ENCODE data around the gene PHIP.

The PHIP gene

DNA sequence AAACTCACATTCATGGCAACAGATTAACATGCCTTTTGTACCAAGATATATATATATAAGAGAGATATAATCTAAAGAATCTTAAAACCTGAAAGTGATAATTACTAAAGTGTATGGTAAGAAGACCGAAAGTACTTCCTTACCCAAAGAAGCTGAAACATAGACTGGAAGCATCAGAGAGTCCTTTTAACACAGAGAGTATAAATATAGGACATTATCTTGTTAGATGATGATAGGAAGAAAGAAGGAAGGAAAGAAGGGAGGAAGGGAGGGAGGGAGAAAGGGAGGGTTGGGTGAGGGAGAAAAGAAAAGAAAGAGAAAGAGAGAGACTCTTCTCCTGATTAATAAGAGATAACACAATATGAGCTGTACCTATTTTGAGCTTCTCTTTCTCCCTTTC is 68.2 kb downstream of the PHIP start:
- no peak for DNase-seq (ENCODE audit: low read depth in 2 of 2)

DNA sequence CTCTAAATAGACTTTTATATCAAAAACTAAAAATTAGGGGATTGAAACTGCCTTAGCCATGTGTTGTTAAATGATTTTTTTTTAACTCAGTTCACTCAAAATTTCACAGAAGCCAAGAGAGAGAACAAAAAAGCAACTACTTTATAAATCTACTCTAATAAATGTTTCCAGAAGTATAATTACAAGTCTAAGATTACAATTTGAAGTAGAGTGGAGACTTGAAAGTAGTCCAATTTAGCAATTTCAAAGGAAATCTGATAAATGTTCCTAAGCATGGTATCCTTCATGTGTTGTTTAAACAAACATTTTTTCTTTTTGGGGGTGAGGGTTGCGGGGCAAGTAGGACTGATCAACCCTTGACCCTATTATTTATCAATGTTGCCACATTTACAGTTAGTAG is 72.6 kb downstream of the PHIP start:
- DNase-seq (ENCODE audit: low read depth in 2 of 2), result no peak

DNA sequence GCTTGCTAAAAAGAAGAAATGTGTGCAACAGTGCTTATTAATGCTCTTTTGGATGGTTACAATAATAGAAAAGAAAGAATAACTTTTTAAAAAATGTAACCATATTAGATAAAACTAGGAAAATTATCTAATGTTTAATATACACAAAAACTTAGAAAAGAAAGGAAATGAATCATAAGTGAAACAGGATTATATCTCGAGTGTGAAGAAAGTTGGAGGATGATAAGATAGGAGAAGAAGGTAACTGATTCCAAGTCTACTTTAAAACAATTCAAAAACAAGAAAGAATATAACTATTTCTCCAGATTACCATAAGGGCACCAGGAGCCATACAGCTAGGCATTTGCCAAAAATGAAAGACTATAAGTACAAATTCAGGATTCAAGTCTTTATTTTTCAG is 73.0 kb downstream of the PHIP start:
- DNase-seq (ENCODE audit: low read depth in 2 of 2), result no peak

DNA sequence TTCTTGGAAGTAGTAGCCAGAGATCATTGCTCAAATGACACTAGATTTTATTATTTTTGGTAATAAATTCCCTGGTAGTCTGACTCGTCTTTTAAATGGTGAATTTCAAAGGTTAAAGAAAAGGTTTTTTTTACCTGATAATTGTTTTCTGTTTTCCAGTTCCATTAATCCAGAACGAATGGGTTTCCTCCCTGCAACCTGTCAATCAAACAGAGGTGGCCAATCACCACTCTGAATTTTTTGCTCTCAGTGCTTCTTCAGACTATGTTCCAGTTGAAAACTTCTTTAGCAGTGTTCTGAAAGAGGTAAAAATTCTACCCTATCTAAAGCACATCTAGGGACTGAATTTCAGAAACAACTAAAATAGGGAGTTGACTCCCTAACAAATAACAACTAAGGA is 73.8 kb downstream of the PHIP start:
- no peak for DNase-seq (ENCODE audit: low read depth in 2 of 2)

DNA sequence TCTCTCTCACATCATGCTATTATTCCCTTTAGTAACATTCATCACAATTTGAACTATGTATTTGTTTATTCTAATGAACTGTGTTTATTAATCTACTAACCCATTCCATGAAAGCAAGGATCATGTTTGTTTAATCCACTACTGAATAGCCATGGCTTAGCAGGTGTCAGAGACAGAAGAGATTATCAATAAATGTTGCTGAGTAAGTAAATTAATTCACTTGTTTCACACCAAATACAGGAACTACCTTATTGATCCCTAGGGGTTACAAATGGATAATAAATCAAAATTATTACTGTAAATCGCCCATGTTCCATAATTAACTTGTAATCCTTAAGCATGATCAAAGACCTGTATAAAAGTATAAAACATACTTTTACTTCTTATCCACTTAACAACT is 76.6 kb downstream of the PHIP start:
- no peak for DNase-seq (ENCODE audit: low read depth in 2 of 2)

DNA sequence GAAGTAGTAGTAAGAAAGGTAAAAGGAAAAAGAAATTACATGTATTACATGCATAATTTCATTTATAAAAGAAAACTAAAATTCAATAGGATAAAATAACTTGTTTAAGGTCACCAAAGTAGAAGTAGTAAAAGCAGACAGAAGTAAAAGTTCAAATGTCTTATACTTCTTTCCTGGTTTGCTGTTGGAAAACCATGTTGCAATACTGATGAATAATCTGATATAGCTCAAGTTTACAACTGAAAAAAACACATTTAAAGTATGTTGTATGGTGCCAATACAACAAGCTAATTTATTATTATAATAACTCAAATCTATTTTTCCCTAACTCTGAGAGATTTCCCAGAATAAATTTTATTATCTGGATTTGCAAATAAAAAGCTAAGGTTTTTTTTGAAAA is 78.3 kb downstream of the PHIP start:
- no peak for DNase-seq (ENCODE audit: low read depth in 2 of 2)

DNA sequence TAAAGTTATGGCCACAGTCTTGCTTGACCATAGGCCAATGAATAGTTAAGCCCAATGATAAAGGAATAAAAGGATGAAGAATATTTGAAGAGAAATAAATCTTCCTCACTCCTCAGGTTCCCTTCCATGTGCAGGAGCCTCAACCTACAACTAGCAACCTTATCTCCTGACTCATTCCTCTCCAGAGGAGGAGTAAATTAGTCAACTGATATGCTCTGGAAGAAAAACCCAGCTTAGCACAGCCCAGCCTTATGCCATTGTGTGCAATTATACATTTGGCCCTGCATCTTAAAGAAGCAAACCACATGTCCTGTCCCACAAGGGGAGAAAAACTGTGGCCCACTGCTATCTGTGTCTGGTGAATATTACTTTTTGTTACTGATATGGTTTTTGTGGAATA is 82.1 kb downstream of the PHIP start:
- no peak for DNase-seq (ENCODE audit: low read depth in 2 of 2)

DNA sequence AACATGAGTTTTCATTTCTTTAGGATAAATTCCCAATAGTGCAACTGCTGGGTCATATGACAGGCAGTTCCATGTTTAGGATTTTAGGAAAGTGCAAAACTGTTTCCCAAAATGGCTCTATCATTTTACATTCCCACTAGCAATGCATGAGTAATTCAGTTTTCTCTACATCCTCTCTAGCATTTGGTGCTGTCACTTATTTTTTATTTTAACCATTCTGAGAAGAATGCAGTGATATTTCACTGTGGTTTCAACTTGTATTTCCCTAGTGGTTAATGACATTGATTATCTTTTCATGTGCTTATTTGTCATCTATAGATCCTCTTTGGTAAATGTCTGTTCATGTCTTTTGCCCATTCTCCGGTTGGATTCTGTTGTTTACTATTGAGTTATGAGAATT is 82.7 kb downstream of the PHIP start:
- DNase-seq (ENCODE audit: low read depth in 2 of 2), result no peak

DNA sequence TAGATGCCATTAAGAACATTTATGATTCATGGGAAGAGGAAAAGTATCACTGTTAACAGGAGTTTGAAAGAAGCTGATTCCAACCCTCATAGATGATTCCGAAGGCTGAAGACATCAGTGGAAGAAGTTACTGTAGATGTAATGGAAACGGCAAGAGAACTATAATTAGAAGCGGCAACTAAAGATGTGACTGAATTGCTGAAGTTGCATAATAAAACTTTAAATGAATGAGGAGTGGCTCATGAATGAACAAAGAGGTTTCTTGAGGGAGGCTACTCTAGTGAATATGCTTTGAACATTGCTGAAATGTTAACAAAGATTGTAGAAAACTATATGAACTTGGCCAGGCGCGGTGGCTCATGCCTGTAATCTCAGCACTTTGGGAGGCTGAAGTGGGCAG is 84.1 kb downstream of the PHIP start:
- DNase-seq (ENCODE audit: low read depth in 2 of 2), result no peak

DNA sequence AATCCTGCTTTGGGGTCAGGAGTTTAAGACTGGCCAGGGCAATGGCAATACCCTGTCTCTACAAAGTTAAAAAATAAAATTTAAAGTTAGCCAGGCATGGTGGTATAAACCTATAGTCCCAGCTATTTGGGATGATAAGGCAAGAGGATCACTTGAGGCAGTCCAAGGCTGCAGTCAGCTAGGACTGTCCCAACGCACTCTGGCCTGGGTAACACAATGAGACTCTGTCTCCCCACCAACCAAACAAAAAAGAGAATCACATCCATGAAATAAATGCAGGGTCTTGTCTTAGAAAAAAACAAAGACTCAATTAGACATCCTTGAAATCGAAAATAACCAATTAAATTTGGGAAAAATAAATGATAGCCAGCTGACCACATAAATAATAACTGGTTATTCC is 88.9 kb downstream of the PHIP start:
- DNase-seq (ENCODE audit: low read depth in 2 of 2), result no peak

DNA sequence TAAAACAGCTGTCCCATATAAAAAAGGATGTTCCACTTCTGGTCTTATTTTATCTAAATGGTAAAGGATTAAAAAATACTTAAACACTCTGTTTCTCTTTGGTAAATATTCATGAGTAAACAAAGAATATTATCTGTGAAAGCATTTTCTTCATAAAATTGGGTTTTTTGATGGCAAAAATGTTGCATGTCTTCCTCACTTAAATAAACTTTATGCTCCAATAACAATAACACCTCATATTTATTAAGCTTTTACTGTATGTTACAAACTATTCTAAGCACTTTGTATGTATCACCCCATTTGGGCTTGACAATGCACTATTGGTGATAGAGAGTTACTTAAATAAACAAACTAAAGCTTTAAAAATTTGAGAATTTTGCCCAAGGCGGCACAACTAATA is 91.9 kb downstream of the PHIP start:
- DNase-seq (ENCODE audit: low read depth in 2 of 2), result no peak

DNA sequence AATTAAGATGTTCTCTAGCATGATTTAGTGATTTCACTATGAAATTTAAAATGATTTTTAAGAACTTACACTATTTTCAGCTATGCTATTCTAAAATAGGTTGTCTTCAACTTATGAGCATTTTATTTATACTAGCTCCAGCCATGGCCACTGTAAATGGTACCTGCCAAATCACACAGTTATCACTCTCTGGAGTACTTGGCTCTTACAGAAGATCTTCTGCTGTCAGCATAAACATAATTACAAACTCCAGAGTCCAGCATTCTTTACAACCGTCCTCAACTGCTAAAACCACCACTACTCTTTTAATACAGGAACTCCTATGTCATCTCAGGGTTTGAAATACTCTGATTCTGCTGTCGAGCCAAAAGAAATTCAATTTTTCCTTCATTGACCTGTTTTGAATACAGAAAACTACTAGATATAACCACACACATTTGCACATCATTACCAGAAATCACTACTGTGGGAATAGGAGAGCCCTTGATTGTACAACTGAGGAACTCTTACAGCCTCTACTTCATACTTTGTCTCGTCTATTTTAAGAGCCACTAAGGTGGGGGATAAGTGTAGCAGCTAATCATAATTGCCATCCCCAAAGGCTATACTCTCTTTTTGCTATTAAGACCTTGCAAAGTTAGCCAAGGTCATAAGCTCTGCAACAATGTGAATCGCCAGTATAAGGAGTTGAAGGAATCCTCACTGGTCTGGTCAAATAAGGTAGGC is 93.7 kb downstream of the PHIP start:
- no peak for DNase-seq (ENCODE audit: low read depth in 2 of 2)

DNA sequence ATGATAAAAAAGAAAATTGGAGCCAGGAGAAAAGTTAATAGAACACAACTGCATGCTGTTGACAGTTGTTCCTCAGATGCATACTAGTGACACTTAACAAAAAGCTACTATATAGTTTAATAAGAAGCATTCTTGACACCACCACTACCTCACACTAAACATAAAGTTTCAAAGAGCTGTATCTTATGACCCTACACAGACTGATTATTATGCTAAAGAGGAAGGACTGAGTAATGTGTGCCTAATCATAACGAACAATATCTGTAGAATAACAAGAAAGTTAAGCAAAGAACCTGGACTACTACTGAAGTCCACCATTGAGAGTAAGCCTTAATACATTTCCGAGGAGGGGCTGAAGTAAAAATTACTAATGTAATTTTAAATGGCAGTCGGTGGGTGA is 110.9 kb downstream of the PHIP start:
- no peak for DNase-seq (ENCODE audit: low read depth in 2 of 2)

DNA sequence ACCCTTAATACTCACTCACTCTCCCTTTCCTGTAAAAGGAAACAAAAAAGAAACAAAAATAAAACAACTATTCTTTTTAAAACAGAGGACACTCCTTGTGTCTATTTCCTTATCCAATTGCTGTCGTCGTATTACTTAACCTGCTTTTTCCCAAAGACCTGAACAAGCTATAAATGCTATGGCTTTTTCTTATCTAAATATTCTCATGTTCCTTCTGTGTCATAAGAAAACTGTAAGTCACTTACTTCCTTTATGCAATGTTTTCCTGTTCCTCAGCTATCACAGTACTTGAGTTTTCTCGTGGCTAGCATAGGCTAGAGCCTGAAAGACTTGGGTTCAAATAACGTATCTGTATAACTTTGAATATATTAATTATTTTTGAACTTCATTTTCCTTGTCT is 111.5 kb downstream of the PHIP start:
- no peak for DNase-seq (ENCODE audit: low read depth in 2 of 2)

DNA sequence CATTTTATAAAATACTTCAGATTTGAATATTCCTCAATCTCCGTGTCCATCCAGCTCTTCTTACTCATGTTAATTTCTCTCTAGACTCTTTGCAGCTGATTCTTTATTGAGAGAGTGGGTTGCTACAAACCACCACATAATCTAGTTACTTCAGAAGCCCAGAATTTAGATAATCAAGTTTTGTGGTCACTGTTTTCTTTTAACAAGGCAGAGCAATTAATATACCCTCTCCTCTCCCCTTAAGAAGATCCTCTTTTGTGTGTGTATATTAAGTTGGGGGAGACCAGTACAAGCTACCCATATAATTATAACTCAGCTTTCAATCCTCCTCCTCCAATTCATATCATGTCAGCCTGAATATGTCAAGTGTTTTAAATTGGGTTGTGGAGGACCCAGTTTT is 115.6 kb downstream of the PHIP start:
- no peak for DNase-seq (ENCODE audit: low read depth in 2 of 2)

DNA sequence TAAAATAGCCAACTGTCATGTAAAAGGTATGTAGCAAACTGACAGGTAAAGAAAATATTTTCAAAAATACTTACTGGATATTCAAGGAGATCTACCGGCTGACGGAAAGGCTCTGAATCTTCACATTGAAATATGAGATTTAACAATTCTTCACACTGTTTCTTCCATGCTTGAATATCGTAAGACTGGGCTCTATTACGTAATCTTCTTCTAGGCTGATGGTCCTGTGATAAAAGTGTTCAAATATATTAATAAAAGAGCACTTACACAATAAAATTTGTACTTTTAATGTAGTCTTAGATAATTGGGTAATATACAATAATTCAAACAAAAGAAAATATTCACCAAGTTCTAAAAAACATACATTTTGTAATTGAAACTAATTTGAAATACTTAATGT is 123.3 kb downstream of the PHIP start:
- DNase-seq (ENCODE audit: low read depth in 2 of 2), result no peak

DNA sequence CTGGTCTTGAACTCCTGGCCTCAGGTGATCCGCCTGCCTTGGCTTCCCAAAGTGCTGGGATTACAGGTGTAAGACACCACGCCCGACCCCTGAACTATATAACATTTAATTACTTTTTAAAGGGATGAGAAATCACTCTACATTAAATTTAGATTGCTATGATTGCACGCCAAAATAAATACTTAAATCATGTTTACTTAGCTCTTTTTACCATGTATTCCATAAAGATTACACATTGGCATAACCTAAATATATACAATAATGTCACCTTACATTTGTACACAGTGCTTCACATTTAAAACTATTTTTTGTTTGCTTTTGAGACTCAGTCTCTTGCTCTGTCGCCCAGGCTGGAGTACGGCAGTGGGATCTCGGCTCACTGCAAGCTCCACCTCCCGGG is 124.3 kb downstream of the PHIP start:
- no peak for DNase-seq (ENCODE audit: low read depth in 2 of 2)

DNA sequence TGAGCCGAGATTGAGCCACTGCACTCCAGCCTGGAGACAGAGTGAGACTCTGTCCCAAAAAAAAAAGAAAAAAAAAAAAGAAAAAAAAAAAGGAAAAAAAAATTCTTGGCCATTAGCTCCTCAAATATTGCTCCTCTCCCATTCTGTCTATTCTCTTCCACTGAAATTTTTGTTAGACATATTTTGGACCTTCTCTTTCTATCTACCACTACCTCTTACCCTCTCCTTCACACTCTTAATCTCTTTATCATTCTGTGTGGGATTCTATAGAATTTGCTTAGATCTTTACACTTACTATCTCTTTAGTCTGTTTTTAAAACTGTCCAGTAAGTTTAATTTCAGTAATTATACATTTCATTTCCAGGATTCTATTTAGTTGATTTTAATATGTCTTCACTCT is 125.7 kb downstream of the PHIP start:
- no peak for DNase-seq (ENCODE audit: low read depth in 2 of 2)

DNA sequence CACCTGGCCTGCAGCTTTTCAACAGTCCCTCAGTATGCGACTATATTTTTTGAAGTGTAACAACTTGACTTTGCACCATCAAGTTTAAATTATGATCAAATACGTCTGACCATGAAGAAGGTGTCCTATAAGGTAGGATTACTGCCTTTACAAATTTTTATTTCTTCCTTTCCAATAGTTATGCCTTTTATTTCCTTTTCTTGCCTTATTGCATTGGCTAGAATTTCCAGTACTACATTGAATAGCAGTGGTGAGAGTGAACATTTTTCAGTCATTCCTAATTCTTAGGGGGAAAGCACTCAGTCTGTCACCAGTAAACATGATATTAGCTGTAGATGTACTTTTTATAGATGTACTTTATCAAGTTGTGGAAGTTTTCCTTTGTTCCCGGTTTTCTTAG is 129.3 kb downstream of the PHIP start:
- no peak for DNase-seq (ENCODE audit: low read depth in 2 of 2)

DNA sequence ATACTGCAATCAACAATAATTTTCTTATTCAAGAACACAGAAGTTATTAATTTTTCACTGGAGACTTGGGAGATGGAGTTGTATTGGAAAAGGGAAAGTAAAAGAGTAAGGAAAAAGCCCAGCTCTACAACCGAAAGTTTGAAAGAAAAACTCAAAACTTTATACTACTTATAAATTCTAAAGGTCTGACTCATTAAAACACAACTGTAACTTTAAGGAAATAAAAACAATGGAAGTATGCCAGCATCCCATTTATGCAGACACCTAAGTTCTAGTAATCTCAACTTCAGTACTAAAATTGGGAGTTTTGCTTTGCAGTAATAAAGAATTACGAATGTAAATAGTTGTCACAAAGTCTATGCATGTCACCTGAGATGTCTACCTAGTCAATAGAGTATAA is 130.1 kb downstream of the PHIP start:
- no peak for DNase-seq (ENCODE audit: low read depth in 2 of 2)

DNA sequence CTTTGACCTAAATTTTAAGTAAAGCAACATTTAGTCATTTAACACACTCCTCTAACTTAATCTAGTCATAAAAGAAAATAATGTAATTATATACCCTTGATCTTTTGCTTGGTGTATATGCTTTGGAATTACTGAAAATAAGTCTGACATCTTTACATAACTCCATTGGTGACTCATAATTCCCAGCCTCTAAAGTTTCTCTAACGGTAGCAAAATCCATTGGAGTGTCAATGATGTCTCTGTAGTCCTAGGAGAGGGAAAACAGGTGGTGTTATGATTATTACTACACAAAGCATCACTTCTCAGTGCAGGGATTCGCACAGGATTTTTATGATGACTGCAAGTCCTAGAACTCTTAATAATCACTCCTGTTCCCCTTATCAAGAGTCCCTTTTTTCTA is 130.5 kb downstream of the PHIP start:
- no peak for DNase-seq (ENCODE audit: low read depth in 2 of 2)

DNA sequence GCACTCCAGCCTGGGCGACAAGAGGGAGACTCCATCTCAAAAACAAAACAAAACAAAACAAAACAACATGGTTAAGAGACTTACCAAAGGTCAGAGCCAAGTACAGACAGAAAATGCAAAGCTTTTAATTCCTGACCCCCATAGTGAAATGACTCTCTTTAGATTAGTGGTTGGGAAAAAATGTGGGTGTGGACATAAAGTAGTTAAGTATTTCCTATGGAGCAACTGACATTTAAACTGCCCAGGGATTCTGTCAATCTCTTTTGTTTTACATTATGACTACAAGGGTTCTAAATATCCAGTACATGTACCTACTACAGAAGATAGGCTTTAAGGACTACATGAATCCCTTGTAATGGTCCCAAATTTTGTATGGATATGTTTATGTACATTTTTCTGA is 135.6 kb downstream of the PHIP start:
- no peak for DNase-seq (ENCODE audit: low read depth in 2 of 2)

DNA sequence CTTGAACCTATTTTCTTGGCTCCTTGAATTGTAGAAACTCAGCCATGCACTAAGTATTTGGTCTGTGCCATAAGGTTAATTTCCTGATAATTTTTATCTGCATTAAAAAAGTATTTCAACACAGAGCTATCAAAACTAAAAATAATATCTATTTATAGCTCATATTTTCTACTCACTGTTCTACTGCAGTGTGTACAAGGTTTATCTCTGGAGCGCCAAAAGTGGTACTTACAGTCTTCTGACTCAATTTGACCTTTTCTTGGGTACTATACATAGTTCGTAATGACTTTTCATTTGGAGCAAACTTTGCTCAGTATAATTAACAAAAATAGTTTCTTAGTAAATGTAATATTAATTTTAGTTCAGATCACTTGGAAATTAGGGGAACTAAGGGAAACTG is 141.5 kb downstream of the PHIP start:
- DNase-seq (ENCODE audit: low read depth in 2 of 2), result no peak

DNA sequence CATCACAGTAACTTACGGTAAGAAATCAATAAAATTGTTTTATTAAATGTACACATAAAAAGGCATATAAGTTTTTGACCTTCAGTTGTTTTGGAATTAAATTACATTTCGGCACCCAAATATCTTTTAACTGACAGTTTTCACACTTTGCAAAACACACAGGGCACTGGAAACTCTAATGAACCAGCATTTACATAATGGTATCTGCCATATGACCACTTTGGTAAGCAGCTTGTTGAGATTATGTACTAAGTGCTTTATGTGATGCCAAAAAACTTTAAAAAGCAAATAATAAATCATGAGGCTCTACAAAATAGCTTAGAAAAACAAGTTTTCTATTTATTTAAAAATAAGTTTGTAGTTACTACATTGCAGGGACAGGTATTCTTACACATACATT is 142.5 kb downstream of the PHIP start:
- DNase-seq (ENCODE audit: low read depth in 2 of 2), result no peak

DNA sequence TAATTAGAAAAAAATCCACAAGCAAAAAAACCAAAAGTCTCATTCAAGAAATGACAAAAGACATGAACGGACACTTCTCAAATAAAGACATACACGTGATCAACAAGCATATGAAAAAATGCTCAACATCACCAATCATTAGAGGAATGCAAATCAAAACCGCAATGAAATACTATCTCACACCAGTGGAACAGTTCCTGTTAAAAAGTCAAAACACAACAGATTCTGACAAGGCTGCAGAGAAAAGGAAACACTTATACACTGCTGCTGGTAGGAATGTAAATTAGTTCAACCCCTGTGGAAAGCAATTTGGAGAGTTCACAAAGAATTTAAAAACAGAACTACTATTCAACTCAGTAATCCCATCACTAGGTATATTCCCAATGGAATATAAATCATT is 152.7 kb downstream of the PHIP start:
- no peak for DNase-seq (ENCODE audit: low read depth in 2 of 2)
